ENCODE results near the gene PLEKHH1.

PLEKHH1 gene

GRCh38 chr14:67562025-67562775 lies 29.1 kb downstream of the PLEKHH1 start:
- no peak overlapping the region for H3K4me3 ChIP-seq (ENCODE audit: low read depth, low read length)

- no peak overlapping the region for H3K4me3 ChIP-seq (ENCODE audit: low read depth, low read length)
These were observed 29.7 kb downstream of the PLEKHH1 start for GRCh38 chr14:67562776-67563150.

GRCh38 chr14:67564236-67564635 lies 31.1 kb downstream of the PLEKHH1 start:
- H3K4me3 ChIP-seq (ENCODE audit: low read depth, low read length) = no peak overlapping the region

GRCh38 chr14:67566908-67567307 lies 33.8 kb downstream of the PLEKHH1 start:
- H3K4me3 ChIP-seq (ENCODE audit: low read depth, low read length) = no peak overlapping the region

GRCh38 chr14:67567654-67568053 lies 34.6 kb downstream of the PLEKHH1 start:
- no peak overlapping the region for H3K4me3 ChIP-seq (ENCODE audit: low read depth, low read length)

- no peak overlapping the region for H3K4me3 ChIP-seq (ENCODE audit: low read depth, low read length)
These were observed 36.0 kb downstream of the PLEKHH1 start for GRCh38 chr14:67569011-67569650.

GRCh38 chr14:67569651-67570290 lies 36.7 kb downstream of the PLEKHH1 start:
- no peak overlapping the region for H3K4me3 ChIP-seq (ENCODE audit: low read depth, low read length)

- no peak overlapping the region for H3K4me3 ChIP-seq (ENCODE audit: low read depth, low read length)
These were observed 37.4 kb downstream of the PLEKHH1 start for GRCh38 chr14:67570453-67570852.

- no peak overlapping the region for H3K4me3 ChIP-seq (ENCODE audit: low read depth, low read length)
These were observed 38.3 kb downstream of the PLEKHH1 start for GRCh38 chr14:67571275-67571990.

GRCh38 chr14:67571991-67572323 lies 38.9 kb downstream of the PLEKHH1 start:
- H3K4me3 ChIP-seq (ENCODE audit: low read depth, low read length) = no peak overlapping the region

GRCh38 chr14:67572608-67573007 lies 39.5 kb downstream of the PLEKHH1 start:
- H3K4me3 ChIP-seq (ENCODE audit: low read depth, low read length) = no peak overlapping the region

GRCh38 chr14:67573228-67574010 lies 40.3 kb downstream of the PLEKHH1 start:
- H3K4me3 ChIP-seq (ENCODE audit: low read depth, low read length) = no peak overlapping the region

- H3K4me3 ChIP-seq (ENCODE audit: low read depth, low read length) = no peak overlapping the region
These were observed 41.1 kb downstream of the PLEKHH1 start for GRCh38 chr14:67574156-67574555.

GRCh38 chr14:67574806-67575205 lies 41.7 kb downstream of the PLEKHH1 start:
- no peak overlapping the region for H3K4me3 ChIP-seq (ENCODE audit: low read depth, low read length)

- H3K4me3 ChIP-seq (ENCODE audit: low read depth, low read length) = no peak overlapping the region
These were observed 42.6 kb downstream of the PLEKHH1 start for GRCh38 chr14:67575684-67576083.

GRCh38 chr14:67576216-67576955 lies 43.3 kb downstream of the PLEKHH1 start:
- H3K4me3 ChIP-seq (ENCODE audit: low read depth, low read length) = no peak overlapping the region

- no peak overlapping the region for H3K4me3 ChIP-seq (ENCODE audit: low read depth, low read length)
These were observed 44.2 kb downstream of the PLEKHH1 start for GRCh38 chr14:67577181-67577808.

- no peak overlapping the region for H3K4me3 ChIP-seq (ENCODE audit: low read depth, low read length)
These were observed 45.0 kb downstream of the PLEKHH1 start for GRCh38 chr14:67577909-67578749.

- no peak overlapping the region for H3K4me3 ChIP-seq (ENCODE audit: low read depth, low read length)
These were observed 46.0 kb downstream of the PLEKHH1 start for GRCh38 chr14:67579040-67579439.
